Measurements from ENCODE around the gene SLC35F4. TPM values are rescaled to one million over a fixed set of nuclear protein-coding genes. Genes with fewer than 3 reads are reported as not detected.

SLC35F4 gene
- total RNA-seq, 1 experiment from 2014 or later = 0.88 TPM

DNA sequence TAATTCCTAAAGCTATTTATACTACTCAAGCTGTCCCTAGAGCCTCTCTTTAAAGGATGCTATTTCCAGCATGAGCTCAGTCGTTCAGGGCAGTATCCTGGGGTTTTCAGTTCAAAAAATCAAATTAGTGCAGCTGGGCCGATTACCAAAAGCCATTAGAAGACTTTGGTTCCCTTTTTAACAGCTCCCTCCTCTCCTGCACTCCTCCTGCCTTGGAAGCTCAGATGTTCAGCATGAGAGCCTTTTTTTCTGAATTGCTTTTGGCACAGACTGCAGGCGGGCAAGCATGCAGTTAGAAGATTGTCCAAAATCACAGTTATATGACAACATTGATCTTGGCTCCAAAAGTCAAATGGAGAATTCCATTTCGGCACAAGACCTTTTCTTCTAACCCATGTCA is 179.6 kb downstream of the SLC35F4 start:
- in situ Hi-C loops (cut with HindIII; ENCODE audit: low sequenced_read_pairs) = no loop called here
- peak; percentile 80 for DNase-seq (ENCODE audit: low spot score)

- in situ Hi-C loops (cut with HindIII; ENCODE audit: low sequenced_read_pairs) = no loop called here
- DNase-seq (ENCODE audit: low spot score) = no peak
Observed at GRCh38 chr14:57671021-57671420, 194.9 kb downstream of the SLC35F4 start.

DNA sequence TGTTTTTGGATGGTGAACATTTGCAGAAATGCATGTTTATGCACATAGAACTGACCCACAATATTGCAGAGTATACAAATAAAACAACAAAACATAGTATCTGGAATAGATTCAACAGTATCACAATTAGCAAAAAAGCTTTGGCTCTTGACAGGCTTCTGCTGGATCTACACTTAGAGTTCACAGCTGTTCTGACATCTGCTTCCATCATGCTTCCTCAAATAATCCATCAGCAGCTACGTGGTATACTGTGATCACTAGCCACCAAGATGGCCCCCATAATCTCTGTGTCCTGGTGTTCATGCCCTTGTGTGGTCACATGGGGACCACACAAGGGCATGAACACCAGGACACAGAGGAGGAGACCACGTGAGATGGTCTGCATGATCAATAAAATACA is 205.7 kb downstream of the SLC35F4 start:
- no peak for DNase-seq (ENCODE audit: low spot score)
- in situ Hi-C loops (cut with HindIII; ENCODE audit: low sequenced_read_pairs) = no loop called here

GRCh38 chr14:57659052-57659451 is 206.8 kb downstream of the SLC35F4 start:
- in situ Hi-C loops (cut with HindIII; ENCODE audit: low sequenced_read_pairs) = no loop called here
- no peak for DNase-seq (ENCODE audit: low spot score)

DNA sequence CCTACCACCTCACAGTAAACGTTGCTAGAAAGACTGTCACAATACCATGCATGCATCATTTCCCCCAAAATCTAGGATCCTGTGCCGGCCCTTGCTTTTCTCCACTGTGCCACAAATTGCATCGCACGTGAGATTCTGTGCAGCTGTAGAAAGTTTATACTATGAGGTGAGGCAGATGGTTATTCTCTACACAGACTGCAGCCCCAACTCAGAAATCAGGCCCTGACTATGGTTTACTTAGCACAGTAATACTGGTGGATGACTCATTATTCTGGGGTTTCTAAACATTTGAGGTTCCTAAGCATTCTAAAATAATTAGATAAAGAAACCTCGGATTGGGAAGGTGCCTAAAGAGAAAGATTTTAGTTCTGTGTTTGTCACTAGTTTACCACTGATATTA is 208.4 kb downstream of the SLC35F4 start:
- in situ Hi-C loops (cut with HindIII; ENCODE audit: low sequenced_read_pairs) = no loop called here

GRCh38 chr14:57656853-57657252 is 209.0 kb downstream of the SLC35F4 start:
- in situ Hi-C loops (cut with HindIII; ENCODE audit: low sequenced_read_pairs) = no loop called here
- no peak for DNase-seq (ENCODE audit: low spot score)

More for the DNA sequence above, 208.4 kb downstream of the SLC35F4 start:
- DNase-seq (ENCODE audit: low spot score) = no peak

- in situ Hi-C loops (cut with HindIII; ENCODE audit: low sequenced_read_pairs) = no loop called here
- DNase-seq (ENCODE audit: low spot score) = no peak
Observed at GRCh38 chr14:57652769-57653168, 213.1 kb downstream of the SLC35F4 start.

GRCh38 chr14:57641776-57642175 is 224.1 kb downstream of the SLC35F4 start:
- in situ Hi-C loops (cut with HindIII; ENCODE audit: low sequenced_read_pairs) = no loop called here

DNA sequence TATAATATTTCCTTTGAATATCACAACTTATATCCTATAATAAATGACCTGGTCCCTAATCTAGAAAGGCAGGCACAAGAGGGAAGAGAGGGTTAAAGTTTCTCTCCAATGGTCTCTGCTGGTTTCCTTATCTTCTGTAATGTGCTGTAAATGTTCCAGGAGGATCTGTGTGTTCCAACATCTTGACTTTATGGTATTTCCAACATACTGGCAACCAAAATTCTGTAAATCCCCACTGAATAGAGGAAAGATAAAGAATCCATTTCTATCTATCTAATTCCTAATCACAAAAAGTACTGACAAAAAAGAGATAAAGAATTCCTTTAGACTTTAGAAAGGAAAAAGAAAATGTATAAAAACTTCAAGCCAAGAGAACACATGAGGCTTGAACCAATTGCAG is 225.9 kb downstream of the SLC35F4 start:
- DNase-seq (ENCODE audit: low spot score) = no peak
- in situ Hi-C loops (cut with HindIII; ENCODE audit: low sequenced_read_pairs) = no loop called here

More at GRCh38 chr14:57641776-57642175, 224.1 kb downstream of the SLC35F4 start:
- DNase-seq (ENCODE audit: low spot score) = no peak

DNA sequence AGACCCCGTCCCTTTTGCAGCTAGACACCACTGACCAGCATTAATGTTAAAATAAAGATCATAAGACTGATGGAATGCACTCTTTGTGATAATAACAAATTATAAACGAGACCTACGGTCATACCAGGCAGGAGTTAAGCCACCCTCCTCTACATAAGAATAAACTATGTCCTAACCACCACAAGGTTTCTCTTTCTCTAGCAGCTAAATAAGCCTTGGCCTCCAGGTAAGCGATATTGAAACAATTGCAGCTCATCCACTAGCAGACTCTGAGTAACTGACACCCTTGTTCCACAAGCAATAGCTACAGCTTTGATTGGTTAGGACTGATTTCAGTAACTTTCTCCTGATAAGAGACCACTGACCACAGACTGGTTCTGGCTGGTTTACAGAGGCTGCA is 228.0 kb downstream of the SLC35F4 start:
- in situ Hi-C loops (cut with HindIII; ENCODE audit: low sequenced_read_pairs) = no loop called here
- DNase-seq (ENCODE audit: low spot score) = no peak

- no peak for DNase-seq (ENCODE audit: low spot score)
- in situ Hi-C loops (cut with HindIII; ENCODE audit: low sequenced_read_pairs) = no loop called here
Observed at GRCh38 chr14:57634335-57634734, 231.6 kb downstream of the SLC35F4 start.

GRCh38 chr14:57632649-57633048 is 233.2 kb downstream of the SLC35F4 start:
- no peak for DNase-seq (ENCODE audit: low spot score)
- in situ Hi-C loops (cut with HindIII; ENCODE audit: low sequenced_read_pairs) = no loop called here

GRCh38 chr14:57617510-57617909 is 248.4 kb downstream of the SLC35F4 start:
- in situ Hi-C loops (cut with HindIII; ENCODE audit: low sequenced_read_pairs) = no loop called here
- no peak for DNase-seq (ENCODE audit: low spot score)

DNA sequence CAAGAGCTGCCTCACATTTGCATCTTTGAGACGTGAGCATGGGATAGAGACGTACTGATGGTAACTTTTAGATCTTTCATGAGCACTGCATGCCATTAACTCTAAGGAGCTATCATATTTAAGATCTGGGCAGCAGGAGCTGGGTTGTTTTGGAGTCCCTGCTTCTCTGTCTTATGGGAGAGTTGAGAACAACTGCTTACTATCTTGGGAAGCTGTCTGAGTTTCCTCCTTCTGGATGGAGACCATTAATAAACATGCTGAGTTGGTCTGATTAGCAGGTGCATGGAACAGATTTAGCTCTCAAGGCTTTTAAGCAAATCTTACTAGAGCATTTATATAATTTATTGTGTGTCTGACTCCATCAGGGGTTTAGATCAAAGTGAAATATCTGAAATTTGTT is 252.9 kb downstream of the SLC35F4 start:
- no peak for DNase-seq (ENCODE audit: low spot score)
- in situ Hi-C loops (cut with HindIII; ENCODE audit: low sequenced_read_pairs) = no loop called here

DNA sequence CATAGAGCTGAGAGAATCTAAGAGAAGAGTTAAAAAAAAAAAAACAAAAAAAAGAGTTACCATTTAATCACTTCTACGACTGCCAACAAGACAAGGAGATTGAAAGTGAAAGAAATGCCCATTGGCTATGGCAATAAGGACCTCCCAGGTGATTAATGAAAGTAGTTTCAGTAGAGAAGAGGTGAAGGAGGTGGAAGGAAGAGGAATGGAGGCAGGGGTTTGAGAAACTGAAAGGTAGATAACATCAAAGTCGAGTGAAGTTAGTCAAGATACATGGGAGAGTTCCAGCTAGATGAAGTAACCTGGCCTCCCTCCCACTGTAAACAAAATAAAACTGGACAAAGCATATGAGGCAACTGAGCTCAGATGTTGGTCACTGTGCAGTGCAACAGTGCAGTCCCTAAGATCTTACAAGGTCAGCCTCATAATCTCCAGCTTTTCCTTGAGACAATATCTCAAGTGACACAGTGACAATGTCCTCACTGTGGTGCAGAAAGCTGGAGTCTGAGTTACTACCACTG is 254.3 kb downstream of the SLC35F4 start:
- in situ Hi-C loops (cut with HindIII; ENCODE audit: low sequenced_read_pairs) = no loop called here
- DNase-seq (ENCODE audit: low spot score) = no peak

DNA sequence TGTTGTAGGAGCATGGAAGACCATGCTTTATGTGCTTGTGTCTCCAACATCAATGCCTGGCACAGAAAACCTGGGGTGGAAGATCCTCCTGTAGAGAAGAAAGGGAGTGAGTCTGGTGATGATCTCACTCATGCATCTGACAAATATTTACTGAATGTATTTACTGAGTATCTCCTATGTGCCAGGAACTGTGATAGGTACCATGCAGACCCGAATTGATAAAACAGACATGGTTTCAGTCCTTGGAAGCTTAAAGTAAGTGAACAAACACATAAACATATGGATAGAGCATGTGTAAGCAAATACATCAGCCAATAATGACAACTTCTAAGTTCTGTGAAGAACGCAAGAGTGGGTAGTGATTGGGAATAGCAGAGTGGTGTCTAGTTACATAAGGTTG is 255.3 kb downstream of the SLC35F4 start:
- in situ Hi-C loops (cut with HindIII; ENCODE audit: low sequenced_read_pairs) = no loop called here
- no peak for DNase-seq (ENCODE audit: low spot score)

DNA sequence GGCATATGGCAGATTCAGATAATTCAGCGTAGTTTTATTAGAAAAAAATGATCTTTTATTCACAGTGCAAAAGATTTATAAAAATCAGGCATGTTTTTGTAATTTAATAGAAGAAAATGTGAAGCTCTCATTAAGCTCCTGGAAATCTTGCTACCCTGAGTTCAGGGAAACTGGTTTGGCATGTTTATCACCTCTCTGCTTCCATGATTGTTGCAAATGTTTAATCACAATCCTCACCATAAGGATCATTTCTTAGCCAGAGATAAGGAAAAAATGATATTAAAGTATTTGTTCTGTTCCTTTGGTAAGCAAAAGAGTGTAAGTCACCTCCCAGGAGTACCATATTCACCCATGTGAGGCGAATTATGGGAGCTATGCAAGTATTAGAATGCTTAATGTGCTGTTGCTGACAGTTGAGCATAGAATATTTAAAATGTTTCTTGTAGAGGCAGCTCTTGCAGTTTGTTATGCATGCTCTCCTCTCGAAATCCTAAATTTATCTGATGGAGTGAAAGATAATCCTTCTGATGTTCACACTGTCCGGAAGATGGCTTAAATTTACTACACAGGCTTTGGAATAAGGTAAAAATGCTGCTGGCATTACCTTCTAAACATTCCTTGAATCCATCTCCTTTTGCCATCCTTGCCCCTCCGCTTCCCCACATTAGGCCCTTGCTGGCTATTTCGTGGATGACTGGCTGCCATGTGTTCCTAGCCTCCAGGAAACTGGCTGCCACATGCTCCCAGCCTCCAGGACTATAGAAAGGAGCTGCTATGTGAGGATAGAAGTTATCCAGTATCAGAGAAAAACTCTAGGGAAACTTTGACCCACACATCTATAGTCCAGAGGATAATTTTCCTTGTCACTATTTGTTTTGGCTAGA is 256.5 kb downstream of the SLC35F4 start:
- DNase-seq (ENCODE audit: low spot score) = peak; percentile 59
- in situ Hi-C loops (cut with HindIII; ENCODE audit: low sequenced_read_pairs) = no loop called here

DNA sequence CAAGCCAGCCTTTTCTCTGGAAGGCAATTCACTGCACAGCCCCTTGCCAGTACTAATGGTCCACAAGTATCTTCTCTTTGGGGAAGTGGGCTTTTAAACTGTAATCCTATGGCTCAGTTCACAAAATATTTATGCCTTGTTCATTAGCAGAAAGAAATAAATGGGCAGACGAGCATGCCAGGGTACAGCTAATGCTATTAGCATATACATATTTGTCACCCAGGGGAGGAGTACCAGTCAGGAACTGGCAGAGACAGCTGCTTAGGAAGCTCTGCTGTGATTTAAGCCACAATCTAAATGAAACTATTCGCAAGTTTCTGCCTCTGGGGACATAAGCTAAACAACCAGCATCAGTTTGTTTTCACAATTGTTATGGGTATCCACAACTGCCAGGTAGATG is 258.8 kb downstream of the SLC35F4 start:
- in situ Hi-C loops (cut with HindIII; ENCODE audit: low sequenced_read_pairs) = no loop called here
- no peak for DNase-seq (ENCODE audit: low spot score)

GRCh38 chr14:57583396-57583795 is 282.5 kb downstream of the SLC35F4 start:
- no peak for DNase-seq (ENCODE audit: low spot score)
- in situ Hi-C loops (cut with HindIII; ENCODE audit: low sequenced_read_pairs) = no loop called here

DNA sequence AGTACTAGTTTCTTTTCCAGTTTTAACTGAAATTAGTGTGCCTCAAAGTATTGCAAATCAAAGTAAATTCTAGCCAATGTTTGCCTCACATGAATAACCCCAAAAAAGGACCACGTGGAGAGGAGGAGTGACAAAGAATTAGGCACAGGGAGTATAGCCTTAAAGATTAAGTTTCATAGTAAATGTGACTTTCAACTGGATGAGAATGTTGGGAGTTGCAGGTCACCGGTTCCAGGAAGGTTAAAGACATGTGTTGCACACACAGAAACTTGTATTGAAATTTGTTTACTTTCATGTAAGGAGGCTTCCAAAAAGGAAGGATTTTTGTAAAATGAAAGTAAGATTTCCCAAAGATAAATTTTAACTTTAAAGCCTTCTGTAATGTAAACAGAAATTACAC is 283.1 kb downstream of the SLC35F4 start:
- in situ Hi-C loops (cut with HindIII; ENCODE audit: low sequenced_read_pairs) = no loop called here
- DNase-seq (ENCODE audit: low spot score) = no peak

- no peak for DNase-seq (ENCODE audit: low spot score)
- in situ Hi-C loops (cut with HindIII; ENCODE audit: low sequenced_read_pairs) = no loop called here
Observed at GRCh38 chr14:57578801-57579200, 287.1 kb downstream of the SLC35F4 start.
